HEK293 (cell line): Measurements from ENCODE around the gene ENTREP3.

Experiments used
- CTCF ChIA-PET: fragments of 350-600 bp; formaldehyde crosslinking; extraction: SDS; loops from one replicate; lab custom pipeline; 2021; ENCODE audit warnings: antibody characterized with exemption; lab: Yijun Ruan, JAX
- POLR2A ChIA-PET: fragments of 300-600 bp; formaldehyde crosslinking; extraction: SDS; loops from one replicate; lab custom pipeline; 2020; ENCODE audit warnings: antibody characterized with exemption, inconsistent platforms; lab: Yijun Ruan, JAX
- H3K27ac ChIP-seq: fragments of 200-500 bp; sonication (Bioruptor generic); 2 replicates; pipeline ENCODE4 v1.5.1; 2014; ENCODE audit warnings: low read depth, low read length, control low read depth, inconsistent platforms; ENCODE audit errors: extremely low read depth
- H3K36me3 ChIP-seq, 2 experiments: fragments of 200-500 bp in 1 of 2; sonication (Bioruptor generic) in 1 of 2; 1 replicate in 1 of 2; 2 replicates in 1 of 2; pipeline ENCODE4 v1.5.1; 2014 to 2017; ENCODE audit warnings: inconsistent platforms in 2 of 2, low read length in 2 of 2; ENCODE audit not compliant: control insufficient read depth in 2 of 2, insufficient read depth in 1 of 2
- H3K4me1 ChIP-seq: fragments of 200-500 bp; sonication (Bioruptor generic); 2 replicates; pipeline ENCODE4 v1.5.1; 2014; ENCODE audit warnings: mild to moderate bottlenecking, low read length, inconsistent platforms; ENCODE audit not compliant: control insufficient read depth, insufficient read depth
- H3K4me3 ChIP-seq: 2 replicates; pipeline ENCODE4 v1.5.1; 2011; ENCODE audit warnings: low read depth, mild to moderate bottlenecking, control low read depth, low read length, moderate library complexity
- H3K9me3 ChIP-seq: fragments of 200-500 bp; sonication (Bioruptor generic); 2 replicates; pipeline ENCODE4 v1.5.1; 2014; ENCODE audit warnings: low read depth, low read length, inconsistent platforms; ENCODE audit not compliant: control insufficient read depth, insufficient read depth
- GLIS1 ChIP-seq: fragments of 450-650 bp; formaldehyde crosslinking; IDR thresholded peaks from 2 replicates; pipeline ENCODE4 v1.5.1; 2016; ENCODE audit warnings: missing biosample characterization, missing genetic modification characterization
- GLIS2 ChIP-seq: fragments of 450-650 bp; formaldehyde crosslinking; IDR thresholded peaks from 2 replicates; pipeline ENCODE4 v1.5.1; 2016; ENCODE audit warnings: missing biosample characterization, missing genetic modification characterization
- HOXA7 ChIP-seq: sonication (generic); formaldehyde crosslinking; IDR thresholded peaks from 2 replicates; pipeline ENCODE4 v1.8.1; 2022; ENCODE audit warnings: missing genetic modification reagents, borderline replicate concordance
- PRDM1 ChIP-seq: fragments of 450-650 bp; formaldehyde crosslinking; IDR thresholded peaks from 2 replicates; pipeline ENCODE4; 2016; ENCODE audit warnings: missing biosample characterization, missing genetic modification characterization
- PRDM10 ChIP-seq: fragments of 450-650 bp; formaldehyde crosslinking; IDR thresholded peaks from 2 replicates; pipeline ENCODE4 v1.5.1; 2016; ENCODE audit warnings: missing biosample characterization, missing genetic modification characterization
- SCRT2 ChIP-seq: fragments of 450-650 bp; formaldehyde crosslinking; IDR thresholded peaks from 2 replicates; pipeline ENCODE4 v1.5.1; 2016; ENCODE audit warnings: missing biosample characterization, missing genetic modification characterization
- YY2 ChIP-seq: fragments of 450-650 bp; formaldehyde crosslinking; IDR thresholded peaks from 2 replicates; pipeline ENCODE4 v1.5.1; 2016; ENCODE audit warnings: missing biosample characterization, missing genetic modification characterization
- ZBTB44 ChIP-seq: fragments of 450-650 bp; IDR thresholded peaks from 2 replicates; pipeline ENCODE4 v1.5.1; 2018; ENCODE audit warnings: missing biosample characterization, mild to moderate bottlenecking, missing genetic modification characterization
- ZBTB48 ChIP-seq: fragments of 450-650 bp; formaldehyde crosslinking; IDR thresholded peaks from 2 replicates; pipeline ENCODE4 v1.5.1; 2016; ENCODE audit warnings: missing biosample characterization, missing genetic modification characterization
- ZEB2 ChIP-seq: fragments of 450-650 bp; formaldehyde crosslinking; IDR thresholded peaks from 2 replicates; pipeline ENCODE4 v1.5.1; 2016; ENCODE audit warnings: missing biosample characterization, missing genetic modification characterization
- ZFHX2 ChIP-seq: fragments of 450-650 bp; formaldehyde crosslinking; conservative IDR thresholded peaks from 2 replicates; pipeline ENCODE4 v1.5.1; 2016; ENCODE audit warnings: missing biosample characterization, missing genetic modification characterization
- ZNF132 ChIP-seq: fragments of 450-650 bp; formaldehyde crosslinking; IDR thresholded peaks from 2 replicates; pipeline ENCODE4 v1.5.1; 2017; ENCODE audit warnings: missing biosample characterization, missing genetic modification characterization, borderline replicate concordance
- ZNF174 ChIP-seq: fragments of 450-650 bp; formaldehyde crosslinking; IDR thresholded peaks from 2 replicates; pipeline ENCODE4 v1.5.0; 2017; ENCODE audit warnings: missing biosample characterization, mild to moderate bottlenecking, missing genetic modification characterization
- ZNF19 ChIP-seq: fragments of 450-650 bp; formaldehyde crosslinking; IDR thresholded peaks from 2 replicates; pipeline ENCODE4; 2016; ENCODE audit warnings: missing biosample characterization, missing genetic modification characterization, low read depth
- ZNF223 ChIP-seq: fragments of 450-650 bp; formaldehyde crosslinking; IDR thresholded peaks from 2 replicates; pipeline ENCODE4 v1.5.1; 2016; ENCODE audit warnings: missing biosample characterization, missing genetic modification characterization
- ZNF274 ChIP-seq, 2 experiments: fragments of 200-500 bp in 1 of 2; fragments of 450-650 bp in 1 of 2; sonication (Bioruptor generic) in 1 of 2; formaldehyde crosslinking in 1 of 2; IDR thresholded peaks; 2 replicates each; pipeline versions ENCODE4 v1.5.1 to v1.6.1; 2014 to 2016; ENCODE audit warnings: borderline replicate concordance in 1 of 2, inconsistent platforms in 1 of 2, low read length in 1 of 2, missing biosample characterization in 1 of 2, missing genetic modification characterization in 1 of 2
- ZNF335 ChIP-seq: fragments of 450-650 bp; formaldehyde crosslinking; conservative IDR thresholded peaks from 2 replicates; pipeline ENCODE4 v1.5.1; 2016; ENCODE audit warnings: missing biosample characterization, missing genetic modification characterization
- ZNF341 ChIP-seq: fragments of 450-650 bp; formaldehyde crosslinking; IDR thresholded peaks from 2 replicates; pipeline ENCODE4; 2016; ENCODE audit warnings: low read depth, missing biosample characterization, missing genetic modification characterization
- ZNF433 ChIP-seq: fragments of 450-650 bp; formaldehyde crosslinking; IDR thresholded peaks from 2 replicates; pipeline ENCODE4 v1.5.1; 2016; ENCODE audit warnings: missing biosample characterization, missing genetic modification characterization, low read depth
- ZNF488 ChIP-seq: fragments of 450-650 bp; formaldehyde crosslinking; IDR thresholded peaks from 2 replicates; pipeline ENCODE4 v1.5.1; 2016; ENCODE audit warnings: missing biosample characterization, missing genetic modification characterization
- ZNF530 ChIP-seq: fragments of 450-650 bp; formaldehyde crosslinking; IDR thresholded peaks from 2 replicates; pipeline ENCODE4 v1.5.1; 2016; ENCODE audit warnings: low read depth, missing biosample characterization, missing genetic modification characterization
- ZNF548 ChIP-seq: fragments of 450-650 bp; formaldehyde crosslinking; IDR thresholded peaks from 2 replicates; pipeline ENCODE4 v1.5.1; 2016; ENCODE audit warnings: missing biosample characterization, missing genetic modification characterization
- ZNF626 ChIP-seq: fragments of 450-650 bp; sonication (Bioruptor Pico); formaldehyde crosslinking; IDR thresholded peaks from 2 replicates; pipeline ENCODE4 v1.5.1; 2018; ENCODE audit warnings: missing biosample characterization, missing genetic modification characterization, inconsistent platforms
- ZNF658 ChIP-seq: fragments of 450-650 bp; formaldehyde crosslinking; IDR thresholded peaks from 2 replicates; pipeline ENCODE4; 2016; ENCODE audit warnings: missing biosample characterization, missing genetic modification characterization
- ZNF660 ChIP-seq: fragments of 450-650 bp; IDR thresholded peaks from 2 replicates; pipeline ENCODE4 v1.5.1; 2018; ENCODE audit warnings: missing biosample characterization, mild to moderate bottlenecking, missing genetic modification characterization
- TF ChIP-seq, protein P1 (sequence below): fragments of 450-650 bp; formaldehyde crosslinking; IDR thresholded peaks from 2 replicates; pipeline ENCODE4 v1.5.1; 2016; ENCODE audit warnings: missing biosample characterization, missing genetic modification characterization

ENTREP3 gene

DNA sequence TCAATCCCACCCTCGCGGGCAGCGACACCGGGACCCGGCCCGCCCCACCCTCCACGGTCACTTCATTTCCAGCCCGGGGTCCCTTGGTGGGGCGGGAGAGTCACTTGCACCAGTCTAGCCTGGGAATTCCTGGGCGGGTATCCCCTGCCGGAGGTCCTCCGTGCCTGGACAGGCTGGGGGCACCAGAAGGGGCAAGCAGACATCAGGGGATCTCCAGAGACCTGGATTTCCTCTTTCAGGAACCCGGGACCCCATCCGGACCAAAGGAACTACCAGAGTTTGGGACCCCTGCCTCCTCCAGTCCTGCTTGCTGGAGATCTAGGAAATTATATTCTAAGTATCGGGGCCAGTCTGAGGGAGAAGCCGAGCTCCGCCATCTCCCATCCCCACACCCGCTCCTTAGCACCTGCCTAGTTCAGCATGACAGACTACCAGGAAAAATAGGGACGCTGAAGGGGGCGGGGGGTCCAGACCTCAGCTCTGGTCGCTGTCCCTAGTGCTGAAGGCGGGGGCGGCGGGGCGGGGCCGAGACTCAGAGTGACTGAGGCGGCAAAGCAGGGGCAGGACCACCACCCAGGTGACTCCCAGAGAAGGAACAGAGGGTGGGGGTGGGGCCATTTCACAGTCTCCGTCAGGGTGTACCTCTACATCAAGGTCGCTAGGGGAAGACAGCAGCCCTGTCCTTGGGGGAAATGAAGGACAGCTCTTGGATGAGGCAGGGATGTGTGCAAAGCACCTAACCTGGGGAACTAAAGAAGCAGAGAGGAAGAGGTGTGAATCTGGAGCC lies 22.8 kb upstream of the ENTREP3 start (continued):
- TF ChIP-seq GLIS2 (no peak), ZBTB48 (tag by site-specific recombination) (peak; percentile 60)
- TF ChIP-seq, all 188 proteins: peak for 15

DNA sequence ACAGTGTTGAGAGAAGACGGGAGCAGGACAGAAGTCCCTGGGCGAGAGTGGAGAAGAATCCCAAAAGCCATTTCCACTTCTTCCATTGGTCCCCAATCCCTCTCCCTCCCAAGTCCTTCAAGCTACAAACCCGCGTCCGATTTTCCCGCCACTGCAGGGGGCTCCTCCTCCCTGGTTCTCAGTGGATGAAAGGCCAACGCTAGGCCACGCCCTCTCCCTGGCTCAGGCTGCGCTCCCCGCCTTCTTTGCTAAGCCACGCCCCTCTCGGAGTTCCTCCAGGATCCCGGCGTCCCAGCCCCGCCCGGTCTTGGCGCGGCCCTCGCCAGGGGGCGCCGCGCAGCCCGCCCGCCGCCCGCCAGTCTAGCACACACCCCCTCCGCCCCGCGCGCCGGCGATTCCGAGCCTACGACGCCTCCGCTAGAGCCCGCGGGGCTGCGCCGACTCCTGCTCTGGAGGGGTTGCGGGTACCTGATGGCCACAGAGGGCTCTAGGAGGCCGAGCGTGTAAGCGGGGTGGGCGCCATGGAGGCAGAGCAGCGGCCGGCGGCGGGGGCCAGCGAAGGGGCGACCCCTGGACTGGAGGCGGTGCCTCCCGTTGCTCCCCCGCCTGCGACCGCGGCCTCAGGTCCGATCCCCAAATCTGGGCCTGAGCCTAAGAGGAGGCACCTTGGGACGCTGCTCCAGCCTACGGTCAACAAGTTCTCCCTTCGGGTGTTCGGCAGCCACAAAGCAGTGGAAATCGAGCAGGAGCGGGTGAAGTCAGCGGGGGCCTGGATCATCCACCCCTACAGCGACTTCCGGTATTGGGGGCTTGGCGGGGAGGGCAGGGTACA lies 22.0 kb upstream of the ENTREP3 start, which contains the start of gene HCN3:
Gene HCN3, plus strand, starts transcription at position 394 of the 832 bp plus-strand sequence. Its CDS starts 128 bp downstream, at position 522.
- Histone ChIP-seq H3K27ac (peak within 1 kb of the TSS; percentile 58; the same call in 1 of the 2 replicates), H3K4me1 (no peaks in the 10 kb centered on the region), H3K9me3 (no peaks in the 10 kb centered on the region), H3K36me3 (peaks cover 0 to 4% of the 10 kb centered on the region in 2 experiments; a peak in 1 of 3 replicates), H3K4me3 (peak within 1 kb of the TSS; percentile 75)
- ChIA-PET POLR2A (interaction anchor here (0.6 to 1.4 kb wide), 10 partner anchors 9 to 188 kb away, joined by 3 to 7 read pairs (median 4); partner anchors contain the start of genes FDPS and SCAMP3), CTCF (interaction anchor here (0.6 to 5.2 kb wide), 17 partner anchors 10 to 203 kb away, joined by 3 to 45 read pairs (median 3); partner anchors contain the start of gene KRTCAP2)
- TF ChIP-seq ZNF335 (peak; percentile 94), GLIS1 (peak; percentile 58), ZNF341 (tag by site-specific recombination) (peak; percentile 75), ZNF548 (tag by site-specific recombination) (no peak), ZBTB44 (tag by site-specific recombination) (no peak), YY2 (no peak), ZNF19 (no peak), ZNF530 (tag by site-specific recombination) (no peak), ZNF174 (no peak), ZNF658 (tag by site-specific recombination) (no peak), ZNF488 (tag by site-specific recombination) (no peak), HOXA7 (CRISPR knock-in tag) (no peak), SCRT2 (tag by site-specific recombination) (peak; percentile 93), ZNF223 (tag by site-specific recombination) (no peak), ZNF132 (tag by site-specific recombination) (no peak), ZNF274 (IDR thresholded peaks at IDR 0.05; ENCODE audit: low read length) (no peak), ZNF274 (tag by site-specific recombination; IDR thresholded peaks at IDR 0.05; ENCODE audit: borderline replicate concordance) (no peak), PRDM10 (tag by site-specific recombination) (0 out of 2 replicates have a peak, but pooled peaks have one; percentile 39), ZEB2 (peak; percentile 69; the same call in 1 of the 2 replicates), ZBTB48 (tag by site-specific recombination) (peak; percentile 62; the same call in 1 of the 2 replicates), GLIS2 (peak; percentile 98), ZNF660 (peak; percentile 93), ZNF626 (tag by site-specific recombination) (no peak), ZFHX2 (peak; percentile 86), PRDM1 (tag by site-specific recombination) (no peak), ZNF433 (tag by site-specific recombination) (no peak)
- TF ChIP-seq, protein P1, sequence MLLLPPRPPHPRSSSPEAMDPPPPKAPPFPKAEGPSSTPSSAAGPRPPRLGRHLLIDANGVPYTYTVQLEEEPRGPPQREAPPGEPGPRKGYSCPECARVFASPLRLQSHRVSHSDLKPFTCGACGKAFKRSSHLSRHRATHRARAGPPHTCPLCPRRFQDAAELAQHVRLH, result no peak
